B cell (primary cell): Measurements from ENCODE around the gene OR6M1. TPM values are rescaled to one million over a fixed set of nuclear protein-coding genes. Genes with fewer than 3 reads are reported as not detected.

ENCODE experiments used
- ATAC-seq: fragments of 200-7000 bp; cut with Tn5 transposase; one replicate; pipeline ENCODE4 v1.10.0; 2021; ENCODE audit warnings: low read depth, mild to moderate bottlenecking, moderate number of reproducible peaks, moderate library complexity
- CTCF ChIA-PET: fragments of 350-600 bp; sonication (Branson Sonifier 250); formaldehyde crosslinking; loops from one replicate; lab custom pipeline; 2021; ENCODE audit warnings: antibody characterized with exemption, inconsistent platforms; lab: Charles Lee
- POLR2A ChIA-PET: fragments of 350-600 bp; sonication (Branson Sonifier 250); formaldehyde crosslinking; loops from one replicate; lab custom pipeline; 2021; ENCODE audit warnings: antibody characterized with exemption; lab: Charles Lee
- DNase-seq: peaks from one replicate; pipeline ENCODE4 v3.0.0; 2013
- H2AFZ ChIP-seq: 2 replicates; pipeline ENCODE4 v1.6.1; 2012; ENCODE audit warnings: mild to moderate bottlenecking, low read depth, low read length; ENCODE audit not compliant: insufficient read depth, poor library complexity, severe bottlenecking
- H3K27ac ChIP-seq, 2 donors: 1 replicate in 1 of 2; 2 replicates in 1 of 2; pipeline ENCODE4 v1.5.1; 2012 to 2013; ENCODE audit warnings: low read length in 2 of 2, mild to moderate bottlenecking in 2 of 2, moderate library complexity in 1 of 2
- H3K27me3 ChIP-seq, 4 experiments: fragments of 200-600 bp in 1 of 4; sonication (generic) in 1 of 4; replicated peaks in 1 of 4; 1 replicate in 2 of 4; 2 replicates in 2 of 4; pipeline versions ENCODE4 v1.6.1 to v1.7.0; 2013 to 2016; ENCODE audit warnings: low read length in 3 of 4, mild to moderate bottlenecking in 2 of 4, mixed read lengths in 1 of 4, moderate library complexity in 1 of 4; ENCODE audit not compliant: insufficient read depth in 4 of 4, control insufficient read depth in 3 of 4; ENCODE audit errors: control extremely low read depth in 1 of 4
- H3K36me3 ChIP-seq, 2 experiments: replicated peaks in 1 of 2; 1 replicate in 1 of 2; 2 replicates in 1 of 2; pipeline versions ENCODE4 v1.6.1 to v1.7.1; 2013; ENCODE audit warnings: low read length in 1 of 2; ENCODE audit not compliant: insufficient read depth in 2 of 2, control insufficient read depth in 1 of 2; ENCODE audit errors: control extremely low read depth in 1 of 2, extremely low read depth in 1 of 2
- H3K4me1 ChIP-seq, 2 donors: fragments of 200-600 bp in 1 of 2; sonication (generic) in 1 of 2; 1 replicate in 1 of 2; 2 replicates in 1 of 2; pipeline versions ENCODE4 v1.5.1 to v1.6.1; 2013 to 2017; ENCODE audit warnings: low read length in 2 of 2; ENCODE audit not compliant: control insufficient read depth in 2 of 2, insufficient read depth in 2 of 2
- H3K4me2 ChIP-seq: replicated peaks from 2 replicates; pipeline ENCODE3; 2012; ENCODE audit warnings: mild to moderate bottlenecking, low read depth, low read length; ENCODE audit not compliant: poor library complexity, severe bottlenecking
- H3K4me3 ChIP-seq, 5 experiments: fragments of 200-600 bp in 1 of 5; sonication (generic) in 1 of 5; 1 replicate in 3 of 5; 2 replicates in 2 of 5; pipeline versions ENCODE4 v1.5.1 to v1.7.0; 2011 to 2016; ENCODE audit warnings: low read length in 4 of 5, mild to moderate bottlenecking in 4 of 5, low read depth in 2 of 5, control low read depth in 1 of 5, moderate library complexity in 1 of 5; ENCODE audit not compliant: insufficient read depth in 1 of 5; ENCODE audit errors: control extremely low read depth in 1 of 5, extremely low read depth in 1 of 5
- H3K79me2 ChIP-seq: fragments of 200-600 bp; sonication (generic); one replicate; pipeline ENCODE4 v1.6.0; 2016; ENCODE audit warnings: low read length; ENCODE audit not compliant: control insufficient read depth, insufficient read depth
- H3K9ac ChIP-seq: fragments of 200-600 bp; sonication (generic); 2 replicates; pipeline ENCODE4 v1.6.1; 2017; ENCODE audit warnings: mild to moderate bottlenecking, low read length, moderate library complexity
- H3K9me3 ChIP-seq, 3 donors: one replicate each; pipeline versions ENCODE4 v1.6.1 to v1.7.1; 2013; ENCODE audit warnings: low read length in 2 of 3; ENCODE audit not compliant: control insufficient read depth in 2 of 3, insufficient read depth in 1 of 3; ENCODE audit errors: control extremely low read depth in 1 of 3
- H4K20me1 ChIP-seq: 2 replicates; pipeline ENCODE4 v1.6.0; 2012; ENCODE audit warnings: mild to moderate bottlenecking, low read length; ENCODE audit not compliant: insufficient read depth, control insufficient read depth, poor library complexity, severe bottlenecking
- H3K27ac Mint-ChIP-seq: one replicate; pipeline ENCODE4 v1.8.0; 2021; ENCODE audit warnings: mixed read lengths
- H3K27me3 Mint-ChIP-seq: one replicate; pipeline ENCODE4 v1.8.0; 2021; ENCODE audit warnings: mixed read lengths
- H3K4me1 Mint-ChIP-seq: one replicate; pipeline ENCODE4 v1.8.0; 2021; ENCODE audit warnings: mixed read lengths
- H3K4me3 Mint-ChIP-seq: one replicate; pipeline ENCODE4 v1.8.0; 2021; ENCODE audit warnings: mixed read lengths
- H3K9me3 Mint-ChIP-seq: one replicate; pipeline ENCODE4 v1.8.0; 2022; ENCODE audit warnings: mixed read lengths; ENCODE audit not compliant: insufficient read depth
- CTCF ChIP-seq: fragments of 200-600 bp; IDR thresholded peaks from one replicate; pipeline ENCODE4 v1.8.0; 2022; ENCODE audit warnings: antibody characterized with exemption, mild to moderate bottlenecking
- EZH2 ChIP-seq: IDR thresholded peaks from 2 replicates; pipeline ENCODE4 v1.6.1; 2012; ENCODE audit warnings: borderline replicate concordance, low read depth, mild to moderate bottlenecking, moderate library complexity, low read length; ENCODE audit not compliant: insufficient read depth, poor library complexity, severe bottlenecking
- WGBS: methylation state at CpG from one replicate; pipeline ENCODE4 v1.1.5; 2013; ENCODE audit warnings: missing lambda C conversion rate; ENCODE audit not compliant: insufficient coverage; 5-methylcytosine and 5-hydroxymethylcytosine counted together
- intact Hi-C: fragments of 100-400 bp; cut with micrococcal nuclease; formaldehyde crosslinking; loops from one replicate; pipeline ENCODE4 v1.10.0; 2022
- polyA plus RNA-seq: library from polyadenylated mRNA; depleted of rRNA; stranded (reverse); fragments of >200 nt; gene quantifications from 2 replicates; pipeline ENCODE4 v1.2.3, GENCODE V29; 2012
- total RNA-seq, 2 donors: library from RNA; stranded (reverse); fragments of 120-200 nt in 1 of 2; gene quantifications; 1 replicate in 1 of 2; 2 replicates in 1 of 2; pipeline versions ENCODE4 v1.2.3 to v1.2.4, GENCODE V29; 2013 to 2022

The OR6M1 gene
- total and polyA plus RNA-seq, 2 donors (not counting 1 experiment from before 2014, with no cell fraction given): not detected

DNA sequence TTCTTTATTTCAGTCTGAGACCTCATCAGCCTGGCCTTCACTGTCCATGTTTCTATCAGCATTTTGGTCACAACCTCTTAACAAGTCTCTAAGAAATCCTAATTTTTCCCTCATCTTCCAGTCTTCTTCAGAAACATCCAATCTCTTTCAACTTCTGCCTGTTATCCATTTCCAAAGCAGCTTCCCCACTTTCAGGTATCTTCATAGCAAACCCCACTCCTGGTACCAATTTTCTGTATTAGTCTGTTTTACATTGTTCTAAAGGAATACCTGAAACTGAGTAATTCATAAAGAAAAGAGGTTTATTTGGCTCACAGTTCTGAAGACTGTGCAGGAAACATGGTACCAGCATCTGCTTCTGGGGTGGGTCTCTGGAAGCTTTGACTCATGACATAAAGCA is 43.7 kb downstream of the OR6M1 start:
- DNase-seq (no peak), ATAC-seq (no peak)
- Mint-ChIP-seq H3K27ac (no peak overlapping the region), H3K4me1 (no peaks in the 10 kb centered on the region), H3K9me3 (peaks cover 9% of the 10 kb centered on the region), H3K4me3 (no peak overlapping the region), H3K27me3 (peaks cover 12% of the 10 kb centered on the region)
- H3K79me2 ChIP-seq: no peaks in the 10 kb centered on the region
- H3K4me1 ChIP-seq: no peaks in the 10 kb centered on the region
- H3K27me3 ChIP-seq: no peaks in the 10 kb centered on the region
- H3K4me2 ChIP-seq: no peak overlapping the region
- intact Hi-C loops: no loop called here
- no peak overlapping the region for H3K4me3 ChIP-seq
- CTCF ChIA-PET: no interaction called here
- H3K36me3 ChIP-seq: no peaks in the 10 kb centered on the region
- TF ChIP-seq EZH2 (no peak), CTCF (no peak)
- no peak overlapping the region for H3K27ac ChIP-seq
- H3K9ac ChIP-seq: no peak overlapping the region
- H4K20me1 ChIP-seq: no peaks in the 10 kb centered on the region
- no peak overlapping the region for H2AFZ ChIP-seq
- peaks cover 4 to 16% (median 9%) of the 10 kb centered on the region in 3 donors for H3K9me3 ChIP-seq
- POLR2A ChIA-PET: no interaction called here

- H2AFZ ChIP-seq: no peak overlapping the region
Measured at GRCh38 chr11:123760894-123761293, 45.3 kb downstream of the OR6M1 start.

More at GRCh38 chr11:123760894-123761293, 45.3 kb downstream of the OR6M1 start:
- Histone ChIP-seq H3K27ac (no peak overlapping the region), H3K4me3 (no peak overlapping the region), H3K79me2 (no peaks in the 10 kb centered on the region), H3K9ac (no peak overlapping the region), H3K4me1 (no peaks in the 10 kb centered on the region), H4K20me1 (no peaks in the 10 kb centered on the region), H3K36me3 (no peaks in the 10 kb centered on the region), H3K27me3 (peaks cover 0 to 2% (median 0%) of the 10 kb centered on the region in 4 experiments), H3K4me2 (no peak overlapping the region), H3K9me3 (peaks cover 4 to 16% (median 9%) of the 10 kb centered on the region in 3 donors)
- ChIA-PET CTCF (no interaction called here), POLR2A (no interaction called here)
- no peak for ATAC-seq
- intact Hi-C loops: no loop called here
- no CpG with 5 or more reads among the region's 1 CpG for WGBS
- DNase-seq: no peak
- Mint-ChIP-seq H3K27ac (no peak overlapping the region), H3K9me3 (peaks cover 9% of the 10 kb centered on the region), H3K4me3 (no peak overlapping the region), H3K4me1 (no peaks in the 10 kb centered on the region), H3K27me3 (peaks cover 5% of the 10 kb centered on the region)
- TF ChIP-seq EZH2: no peak
- no peak for TF ChIP-seq CTCF
